ENCODE measurements around the gene ZCRB1. TPM values are rescaled to one million over a fixed set of nuclear protein-coding genes. Genes with fewer than 3 reads are reported as not detected.

Gene ZCRB1
- total RNA-seq, 4 donors from 2014 or later: 21.3 to 31.0 (median 24.3) TPM

DNA sequence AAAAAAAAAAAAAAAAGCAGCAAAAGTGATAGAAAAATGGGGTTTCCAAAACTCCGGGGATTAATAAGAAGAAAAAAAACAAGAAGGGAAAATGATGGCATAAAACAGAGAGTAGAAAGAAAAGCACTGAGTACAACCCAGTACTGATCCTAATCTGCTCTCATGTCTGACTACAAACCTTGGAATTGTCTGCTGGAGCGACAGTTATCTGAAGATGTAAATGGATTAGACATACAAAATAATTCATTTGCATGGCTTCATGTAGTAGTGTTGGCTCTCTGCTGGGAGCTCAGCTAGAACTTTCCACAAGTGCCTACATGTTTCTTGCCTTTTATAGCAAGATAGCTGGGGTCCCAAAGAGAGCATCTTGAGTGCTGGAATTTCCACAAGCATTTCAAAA is 34.2 kb downstream of the ZCRB1 start:
- DNase-seq (ENCODE audit: low spot score in 2 of 2): no peak
- Histone ChIP-seq H3K27me3 (no peaks in the 10 kb centered on the region), H3K36me3 (no peaks in the 10 kb centered on the region), H3K27ac (no peak overlapping the region), H3K4me1 (no peaks in the 10 kb centered on the region), H3K9me3 (no peaks in the 10 kb centered on the region), H3K4me3 (no peak overlapping the region)
- TF ChIP-seq POLR2AphosphoS5 (IDR thresholded peaks at IDR 0.05) (no peak), POLR2A (IDR thresholded peaks at IDR 0.05) (no peak), EP300 (IDR thresholded peaks at IDR 0.05) (no peak)
- TF ChIP-seq, protein P1, sequence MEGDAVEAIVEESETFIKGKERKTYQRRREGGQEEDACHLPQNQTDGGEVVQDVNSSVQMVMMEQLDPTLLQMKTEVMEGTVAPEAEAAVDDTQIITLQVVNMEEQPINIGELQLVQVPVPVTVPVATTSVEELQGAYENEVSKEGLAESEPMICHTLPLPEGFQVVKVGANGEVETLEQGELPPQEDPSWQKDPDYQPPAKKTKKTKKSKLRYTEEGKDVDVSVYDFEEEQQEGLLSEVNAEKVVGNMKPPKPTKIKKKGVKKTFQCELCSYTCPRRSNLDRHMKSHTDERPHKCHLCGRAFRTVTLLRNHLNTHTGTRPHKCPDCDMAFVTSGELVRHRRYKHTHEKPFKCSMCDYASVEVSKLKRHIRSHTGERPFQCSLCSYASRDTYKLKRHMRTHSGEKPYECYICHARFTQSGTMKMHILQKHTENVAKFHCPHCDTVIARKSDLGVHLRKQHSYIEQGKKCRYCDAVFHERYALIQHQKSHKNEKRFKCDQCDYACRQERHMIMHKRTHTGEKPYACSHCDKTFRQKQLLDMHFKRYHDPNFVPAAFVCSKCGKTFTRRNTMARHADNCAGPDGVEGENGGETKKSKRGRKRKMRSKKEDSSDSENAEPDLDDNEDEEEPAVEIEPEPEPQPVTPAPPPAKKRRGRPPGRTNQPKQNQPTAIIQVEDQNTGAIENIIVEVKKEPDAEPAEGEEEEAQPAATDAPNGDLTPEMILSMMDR (IDR thresholded peaks at IDR 0.05): no peak
- 65% methylated on average over 2 of the region's 2 CpGs for WGBS

GRCh38 chr12:42288544-42288943 is 37.4 kb downstream of the ZCRB1 start:
- WGBS: 81% methylated on average over 9 of the region's 9 CpGs
- DNase-seq (ENCODE audit: low spot score in 2 of 2): no peak
- no peak overlapping the region for H3K27ac ChIP-seq
- no peaks in the 10 kb centered on the region for H3K9me3 ChIP-seq
- no peaks in the 10 kb centered on the region for H3K27me3 ChIP-seq
- TF ChIP-seq, protein P1 (IDR thresholded peaks at IDR 0.05): no peak
- TF ChIP-seq POLR2AphosphoS5 (IDR thresholded peaks at IDR 0.05): no peak
- TF ChIP-seq EP300 (IDR thresholded peaks at IDR 0.05): no peak
- TF ChIP-seq POLR2A (IDR thresholded peaks at IDR 0.05): no peak
- H3K4me1 ChIP-seq: no peaks in the 10 kb centered on the region
- H3K36me3 ChIP-seq: no peaks in the 10 kb centered on the region
- H3K4me3 ChIP-seq: no peak overlapping the region

GRCh38 chr12:42286741-42287140 is 39.2 kb downstream of the ZCRB1 start:
- 89% methylated on average over 26 of the region's 26 CpGs for WGBS

DNA sequence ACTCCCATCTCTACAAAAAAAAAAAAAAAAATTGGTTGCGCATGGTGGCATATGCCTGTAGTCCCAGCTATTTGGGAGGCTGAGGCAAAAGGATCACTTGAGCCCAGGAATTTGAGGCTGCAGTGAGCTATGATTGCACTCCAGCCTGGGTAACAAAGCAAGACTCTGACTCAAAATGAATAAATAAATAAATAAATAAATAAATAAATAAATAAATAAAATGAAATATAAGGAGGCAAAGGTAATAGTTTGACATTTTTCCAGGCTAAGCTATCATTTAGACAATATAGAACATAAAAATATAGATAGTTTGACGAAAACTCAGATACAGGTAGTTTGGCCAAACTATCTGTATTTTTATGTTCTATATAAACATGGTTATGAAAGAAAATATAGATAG is 40.5 kb downstream of the ZCRB1 start:
- WGBS: 92% methylated on average over 2 of the region's 2 CpGs
- H3K4me3 ChIP-seq: no peak overlapping the region
- TF ChIP-seq POLR2AphosphoS5 (IDR thresholded peaks at IDR 0.05): no peak
- TF ChIP-seq EP300 (IDR thresholded peaks at IDR 0.05): no peak
- TF ChIP-seq, protein P1 (IDR thresholded peaks at IDR 0.05): no peak
- no peak for TF ChIP-seq POLR2A (IDR thresholded peaks at IDR 0.05)

More at GRCh38 chr12:42286741-42287140, 39.2 kb downstream of the ZCRB1 start:
- H3K36me3 ChIP-seq: no peaks in the 10 kb centered on the region
- no peak for DNase-seq (ENCODE audit: low spot score in 2 of 2)
- no peak overlapping the region for H3K27ac ChIP-seq
- H3K9me3 ChIP-seq: no peaks in the 10 kb centered on the region
- H3K4me1 ChIP-seq: no peaks in the 10 kb centered on the region
- no peaks in the 10 kb centered on the region for H3K27me3 ChIP-seq
- TF ChIP-seq POLR2A (IDR thresholded peaks at IDR 0.05): no peak
- TF ChIP-seq, protein P1 (IDR thresholded peaks at IDR 0.05): no peak
- no peak for TF ChIP-seq EP300 (IDR thresholded peaks at IDR 0.05)
- no peak for TF ChIP-seq POLR2AphosphoS5 (IDR thresholded peaks at IDR 0.05)
- no peak overlapping the region for H3K4me3 ChIP-seq

DNA sequence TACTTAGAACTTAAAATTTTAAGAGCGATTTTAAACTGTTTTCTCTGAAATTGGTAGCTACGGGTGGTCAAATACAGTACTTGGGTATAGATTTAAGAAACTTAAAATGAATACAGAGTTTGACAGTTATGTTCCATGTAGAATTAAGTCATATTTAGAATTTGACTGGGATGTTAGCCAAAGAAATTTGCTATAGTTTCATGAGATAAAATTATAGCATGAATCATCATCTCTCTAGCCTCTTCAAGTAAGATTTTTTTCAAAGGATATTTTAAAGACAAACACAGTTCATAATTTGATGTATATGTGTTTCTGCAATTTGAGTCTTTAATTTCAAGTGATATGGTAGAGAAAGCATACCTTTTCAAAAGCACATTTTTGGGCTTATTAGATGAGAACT is 41.0 kb downstream of the ZCRB1 start:
- Histone ChIP-seq H3K27me3 (no peaks in the 10 kb centered on the region), H3K9me3 (no peaks in the 10 kb centered on the region), H3K36me3 (no peaks in the 10 kb centered on the region), H3K4me3 (no peak overlapping the region), H3K27ac (no peak overlapping the region), H3K4me1 (no peaks in the 10 kb centered on the region)
- no peak for DNase-seq (ENCODE audit: low spot score in 2 of 2)
- TF ChIP-seq EP300 (IDR thresholded peaks at IDR 0.05): no peak
- no peak for TF ChIP-seq POLR2AphosphoS5 (IDR thresholded peaks at IDR 0.05)
- TF ChIP-seq, protein P1 (IDR thresholded peaks at IDR 0.05): no peak
- no peak for TF ChIP-seq POLR2A (IDR thresholded peaks at IDR 0.05)
- 67% methylated on average over 2 of the region's 2 CpGs for WGBS

More for the DNA sequence above, 40.5 kb downstream of the ZCRB1 start:
- Histone ChIP-seq H3K36me3 (no peaks in the 10 kb centered on the region), H3K27me3 (no peaks in the 10 kb centered on the region), H3K27ac (no peak overlapping the region), H3K9me3 (no peaks in the 10 kb centered on the region), H3K4me1 (no peaks in the 10 kb centered on the region)
- no peak for DNase-seq (ENCODE audit: low spot score in 2 of 2)

Measured in suprapubic skin (tissue), 4 donors.